Progenitor cell of endocrine pancreas (in vitro differentiated cells): ENCODE measurements around the gene SGCA. TPM values are rescaled to one million over a fixed set of nuclear protein-coding genes. Genes with fewer than 3 reads are reported as not detected.

Experiments used
- DNase-seq: peaks from one replicate; pipeline ENCODE4 v3.0.0; 2021; ENCODE audit warnings: low spot score; ENCODE audit not compliant: unreplicated experiment
- H3K27ac Mint-ChIP-seq: 2 replicates; pipeline ENCODE4 v1.8.0; 2021; ENCODE audit warnings: mild to moderate bottlenecking, moderate library complexity, mixed read lengths
- H3K27me3 Mint-ChIP-seq: 2 replicates; pipeline ENCODE4 v1.8.0; 2021; ENCODE audit warnings: mixed read lengths
- H3K36me3 Mint-ChIP-seq: 2 replicates; pipeline ENCODE4 v1.8.0; 2022; ENCODE audit warnings: mixed read lengths; ENCODE audit not compliant: insufficient read depth
- H3K4me1 Mint-ChIP-seq: 2 replicates; pipeline ENCODE4 v1.8.0; 2021; ENCODE audit warnings: low read depth, mixed read lengths
- H3K4me3 Mint-ChIP-seq: 2 replicates; pipeline ENCODE4 v1.8.0; 2021; ENCODE audit warnings: low read depth, mild to moderate bottlenecking, moderate library complexity, mixed read lengths
- H3K9me3 Mint-ChIP-seq: 2 replicates; pipeline ENCODE4 v1.8.0; 2021; ENCODE audit warnings: low read depth, mixed read lengths
- total RNA-seq: library from RNA; stranded (reverse); gene quantifications from 2 replicates; pipeline ENCODE4 v1.2.1, GENCODE V29; 2021
- TF ChIP-seq, protein P1 (sequence below): fragments of 200-600 bp; sonication (generic); IDR thresholded peaks from one replicate; pipeline ENCODE4 v1.5.0; 2021; ENCODE audit warnings: antibody characterized with exemption, mild to moderate bottlenecking; ENCODE audit not compliant: unreplicated experiment

The SGCA gene
- total RNA-seq, 1 donor from 2014 or later = not detected

DNA sequence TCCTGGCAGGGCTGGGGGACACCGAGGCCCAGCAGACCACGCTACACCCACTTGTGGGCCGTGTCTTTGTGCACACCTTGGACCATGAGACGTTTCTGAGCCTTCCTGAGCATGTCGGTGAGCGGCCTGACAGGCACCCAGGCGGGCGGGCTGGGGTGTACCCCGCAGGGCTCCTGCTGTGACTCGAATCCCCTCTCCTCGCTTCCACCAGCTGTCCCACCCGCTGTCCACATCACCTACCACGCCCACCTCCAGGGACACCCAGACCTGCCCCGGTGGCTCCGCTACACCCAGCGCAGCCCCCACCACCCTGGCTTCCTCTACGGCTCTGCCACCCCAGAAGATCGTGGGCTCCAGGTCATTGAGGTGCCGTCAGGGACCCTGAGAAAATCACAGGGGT, 1.6 kb downstream of the SGCA start:
- H3K27me3 Mint-ChIP-seq = peaks cover 22% of the 10 kb centered on the region
- no peak for DNase-seq
- no peaks in the 10 kb centered on the region for H3K36me3 Mint-ChIP-seq
- no peaks in the 10 kb centered on the region for H3K9me3 Mint-ChIP-seq
- TF ChIP-seq, protein P1, sequence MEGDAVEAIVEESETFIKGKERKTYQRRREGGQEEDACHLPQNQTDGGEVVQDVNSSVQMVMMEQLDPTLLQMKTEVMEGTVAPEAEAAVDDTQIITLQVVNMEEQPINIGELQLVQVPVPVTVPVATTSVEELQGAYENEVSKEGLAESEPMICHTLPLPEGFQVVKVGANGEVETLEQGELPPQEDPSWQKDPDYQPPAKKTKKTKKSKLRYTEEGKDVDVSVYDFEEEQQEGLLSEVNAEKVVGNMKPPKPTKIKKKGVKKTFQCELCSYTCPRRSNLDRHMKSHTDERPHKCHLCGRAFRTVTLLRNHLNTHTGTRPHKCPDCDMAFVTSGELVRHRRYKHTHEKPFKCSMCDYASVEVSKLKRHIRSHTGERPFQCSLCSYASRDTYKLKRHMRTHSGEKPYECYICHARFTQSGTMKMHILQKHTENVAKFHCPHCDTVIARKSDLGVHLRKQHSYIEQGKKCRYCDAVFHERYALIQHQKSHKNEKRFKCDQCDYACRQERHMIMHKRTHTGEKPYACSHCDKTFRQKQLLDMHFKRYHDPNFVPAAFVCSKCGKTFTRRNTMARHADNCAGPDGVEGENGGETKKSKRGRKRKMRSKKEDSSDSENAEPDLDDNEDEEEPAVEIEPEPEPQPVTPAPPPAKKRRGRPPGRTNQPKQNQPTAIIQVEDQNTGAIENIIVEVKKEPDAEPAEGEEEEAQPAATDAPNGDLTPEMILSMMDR = no peak
- H3K4me3 Mint-ChIP-seq = no peak overlapping the region
- peaks cover 3% of the 10 kb centered on the region for H3K4me1 Mint-ChIP-seq
- H3K27ac Mint-ChIP-seq = no peak overlapping the region

DNA sequence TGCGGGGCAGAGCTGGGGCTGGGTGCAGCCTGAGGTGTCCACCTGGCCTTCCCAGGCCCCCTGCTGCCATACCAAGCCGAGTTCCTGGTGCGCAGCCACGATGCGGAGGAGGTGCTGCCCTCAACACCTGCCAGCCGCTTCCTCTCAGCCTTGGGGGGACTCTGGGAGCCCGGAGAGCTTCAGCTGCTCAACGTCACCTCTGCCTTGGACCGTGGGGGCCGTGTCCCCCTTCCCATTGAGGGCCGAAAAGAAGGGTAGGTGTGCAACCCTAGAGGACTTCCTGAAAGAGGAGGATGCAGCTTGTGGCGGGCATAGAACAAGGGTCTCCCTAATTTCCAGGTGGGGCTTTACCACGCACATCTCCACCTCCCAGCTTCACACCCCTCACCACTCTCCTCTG, 2.5 kb downstream of the SGCA start:
- Mint-ChIP-seq H3K4me3 (no peak overlapping the region), H3K27me3 (peaks cover 19% of the 10 kb centered on the region), H3K9me3 (no peaks in the 10 kb centered on the region), H3K36me3 (no peaks in the 10 kb centered on the region), H3K27ac (no peak overlapping the region), H3K4me1 (peaks cover 12% of the 10 kb centered on the region)
- TF ChIP-seq, protein P1 = no peak
- DNase-seq = no peak

DNA sequence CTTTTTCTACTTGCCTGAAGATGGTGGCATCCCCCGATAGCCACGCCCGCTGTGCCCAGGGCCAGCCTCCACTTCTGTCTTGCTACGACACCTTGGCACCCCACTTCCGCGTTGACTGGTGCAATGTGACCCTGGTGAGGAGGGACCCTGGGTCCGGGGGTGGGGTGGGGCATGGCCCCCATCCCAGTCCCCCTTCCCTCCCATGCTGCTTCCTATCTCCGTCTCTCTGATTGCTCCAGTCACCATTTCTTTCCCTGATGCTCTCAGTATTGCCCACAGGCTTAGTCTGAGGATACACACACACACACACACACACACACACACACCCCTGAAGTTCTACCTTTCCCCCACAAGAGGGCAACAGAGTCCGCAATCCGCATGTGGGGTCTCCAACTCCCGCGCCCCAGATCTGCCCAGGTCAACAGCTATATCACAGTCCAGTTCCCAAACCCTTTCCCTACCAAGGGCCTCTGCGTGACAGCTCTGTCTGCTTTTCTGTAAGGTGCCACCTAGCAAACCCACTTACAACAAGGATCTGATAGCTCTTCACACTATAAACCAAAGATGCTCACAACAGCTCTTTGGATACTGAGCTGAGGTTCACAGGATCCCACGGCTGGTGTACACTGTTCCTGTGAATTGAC, 3.4 kb downstream of the SGCA start:
- TF ChIP-seq, protein P1 = peak; percentile 60

DNA sequence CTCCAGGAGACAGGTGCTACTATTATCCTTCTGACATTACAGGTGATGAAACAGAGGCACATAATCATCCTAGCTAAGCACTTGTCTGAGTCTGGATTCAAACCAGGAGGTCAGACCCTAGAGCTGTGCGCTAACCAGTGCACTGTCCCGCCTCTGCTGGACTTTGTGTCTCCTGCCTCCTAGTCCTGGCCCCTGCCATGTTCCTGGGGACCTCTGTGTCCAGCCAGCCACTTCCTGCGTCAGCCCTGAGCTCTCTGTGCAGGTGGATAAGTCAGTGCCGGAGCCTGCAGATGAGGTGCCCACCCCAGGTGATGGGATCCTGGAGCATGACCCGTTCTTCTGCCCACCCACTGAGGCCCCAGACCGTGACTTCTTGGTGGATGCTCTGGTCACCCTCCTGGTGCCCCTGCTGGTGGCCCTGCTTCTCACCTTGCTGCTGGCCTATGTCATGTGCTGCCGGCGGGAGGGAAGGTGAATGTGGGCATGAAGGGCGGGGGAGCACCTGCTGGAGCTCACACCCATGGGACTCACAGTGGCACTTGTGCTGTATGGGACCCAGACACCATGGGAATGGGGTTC, 4.2 kb downstream of the SGCA start:
- H3K27me3 Mint-ChIP-seq = peaks cover 15% of the 10 kb centered on the region
- no peak overlapping the region for H3K4me3 Mint-ChIP-seq
- TF ChIP-seq, protein P1 = no peak
- no peaks in the 10 kb centered on the region for H3K9me3 Mint-ChIP-seq
- H3K36me3 Mint-ChIP-seq = no peaks in the 10 kb centered on the region
- DNase-seq = no peak
- H3K4me1 Mint-ChIP-seq = peaks cover 13% of the 10 kb centered on the region
- no peak overlapping the region for H3K27ac Mint-ChIP-seq

More for the DNA sequence above, 3.4 kb downstream of the SGCA start:
- peak overlapping the region; percentile 17 for H3K27ac Mint-ChIP-seq
- H3K4me1 Mint-ChIP-seq = peaks cover 13% of the 10 kb centered on the region
- H3K36me3 Mint-ChIP-seq = no peaks in the 10 kb centered on the region
- peaks cover 15% of the 10 kb centered on the region for H3K27me3 Mint-ChIP-seq
- no peak overlapping the region for H3K4me3 Mint-ChIP-seq
- peak; percentile 56 for DNase-seq
- no peaks in the 10 kb centered on the region for H3K9me3 Mint-ChIP-seq

DNA sequence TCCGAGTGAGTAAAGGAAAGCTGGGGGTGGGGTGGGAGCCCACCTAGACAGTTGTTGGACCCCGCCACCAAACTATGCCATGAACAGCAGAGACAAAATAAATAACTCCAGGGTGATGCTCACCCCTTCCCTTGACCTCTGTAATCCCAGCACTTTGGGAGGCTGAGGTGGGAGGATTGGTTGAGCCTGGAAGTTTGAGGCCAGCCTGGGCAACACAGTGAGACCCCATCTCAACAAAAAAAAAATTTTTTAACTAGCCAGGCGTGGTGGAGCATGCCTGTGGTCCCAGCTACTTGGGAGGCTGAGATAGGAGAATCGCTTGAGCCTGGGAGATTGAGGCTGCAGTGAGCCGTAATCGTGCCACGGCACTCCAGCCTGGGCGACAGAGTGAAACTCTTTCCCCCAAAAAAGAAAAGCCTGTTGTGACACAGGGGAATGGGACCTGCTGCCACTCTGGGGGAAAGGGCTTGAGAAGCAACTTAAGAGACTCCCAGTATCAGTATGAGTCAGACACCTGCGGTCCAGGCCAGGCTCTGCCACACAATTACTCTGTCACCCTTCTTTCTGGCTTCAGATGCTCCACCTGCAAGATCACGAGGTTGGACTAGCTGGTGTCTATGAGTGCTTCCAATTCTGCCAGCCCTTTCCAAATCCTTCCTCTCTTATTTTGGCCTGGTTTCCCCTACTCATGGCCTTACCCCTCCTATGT, 5.0 kb downstream of the SGCA start:
- DNase-seq = no peak
- peaks cover 16% of the 10 kb centered on the region for H3K4me1 Mint-ChIP-seq
- H3K27me3 Mint-ChIP-seq = peaks cover 11% of the 10 kb centered on the region
- H3K27ac Mint-ChIP-seq = no peak overlapping the region
- TF ChIP-seq, protein P1 = no peak
- no peaks in the 10 kb centered on the region for H3K9me3 Mint-ChIP-seq
- H3K4me3 Mint-ChIP-seq = no peak overlapping the region
- H3K36me3 Mint-ChIP-seq = no peaks in the 10 kb centered on the region
